Esophagus muscularis mucosa (tissue), 4 donors: Measurements from ENCODE around the gene RASL12.

ENCODE experiments used
- EP300 ChIP-seq: sonication (generic); formaldehyde crosslinking; IDR thresholded peaks from one replicate; pipeline ENCODE4 v1.6.1; 2017; ENCODE audit warnings: antibody characterized with exemption
- POLR2A ChIP-seq: fragments of 450-650 bp; IDR thresholded peaks from one replicate; pipeline ENCODE4 v1.6.1; 2017; ENCODE audit warnings: antibody characterized with exemption, moderate library complexity, mild to moderate bottlenecking, low read depth
- POLR2AphosphoS5 ChIP-seq, 2 donors: sonication (generic); formaldehyde crosslinking; IDR thresholded peaks; one replicate each; pipeline ENCODE4 v1.6.1; 2017; ENCODE audit warnings: antibody characterized with exemption in 2 of 2
- TF ChIP-seq, protein P1 (sequence below), 3 experiments: fragments of 200-600 bp in 2 of 3; fragments of 450-650 bp in 1 of 3; sonication (generic) in 2 of 3; IDR thresholded peaks; one replicate each; pipeline ENCODE4 v1.5.1; 2017 to 2019; ENCODE audit warnings: antibody characterized with exemption in 3 of 3, mild to moderate bottlenecking in 2 of 3, moderate library complexity in 1 of 3

DNA sequence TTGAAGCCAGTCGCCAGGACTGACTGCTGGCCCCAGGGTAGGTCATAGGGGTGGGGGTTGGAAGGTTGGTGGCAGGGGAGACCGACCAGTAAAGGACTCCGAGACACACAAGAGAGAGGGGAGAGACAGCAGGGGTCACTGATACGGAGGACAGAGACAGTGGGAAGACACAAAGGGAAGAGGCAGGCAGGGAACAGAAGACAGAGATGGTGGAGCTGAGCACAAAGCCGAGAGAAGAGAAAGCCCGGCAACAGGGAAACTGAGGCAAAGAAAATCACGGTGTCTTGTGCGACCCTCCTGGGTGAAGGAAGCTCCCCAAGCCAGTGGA, 510 bp downstream of the RASL12 start:
- TF ChIP-seq EP300 (no peak), POLR2A (no peak), POLR2AphosphoS5 (IDR thresholded peaks at IDR 0.05) (no peak)
- TF ChIP-seq, protein P1, sequence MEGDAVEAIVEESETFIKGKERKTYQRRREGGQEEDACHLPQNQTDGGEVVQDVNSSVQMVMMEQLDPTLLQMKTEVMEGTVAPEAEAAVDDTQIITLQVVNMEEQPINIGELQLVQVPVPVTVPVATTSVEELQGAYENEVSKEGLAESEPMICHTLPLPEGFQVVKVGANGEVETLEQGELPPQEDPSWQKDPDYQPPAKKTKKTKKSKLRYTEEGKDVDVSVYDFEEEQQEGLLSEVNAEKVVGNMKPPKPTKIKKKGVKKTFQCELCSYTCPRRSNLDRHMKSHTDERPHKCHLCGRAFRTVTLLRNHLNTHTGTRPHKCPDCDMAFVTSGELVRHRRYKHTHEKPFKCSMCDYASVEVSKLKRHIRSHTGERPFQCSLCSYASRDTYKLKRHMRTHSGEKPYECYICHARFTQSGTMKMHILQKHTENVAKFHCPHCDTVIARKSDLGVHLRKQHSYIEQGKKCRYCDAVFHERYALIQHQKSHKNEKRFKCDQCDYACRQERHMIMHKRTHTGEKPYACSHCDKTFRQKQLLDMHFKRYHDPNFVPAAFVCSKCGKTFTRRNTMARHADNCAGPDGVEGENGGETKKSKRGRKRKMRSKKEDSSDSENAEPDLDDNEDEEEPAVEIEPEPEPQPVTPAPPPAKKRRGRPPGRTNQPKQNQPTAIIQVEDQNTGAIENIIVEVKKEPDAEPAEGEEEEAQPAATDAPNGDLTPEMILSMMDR (IDR thresholded peaks at IDR 0.05): no peak
